OCI-LY7 (cell line): ENCODE results near the gene CUBN. TPM values are rescaled to one million over a fixed set of nuclear protein-coding genes. Genes with fewer than 3 reads are reported as not detected.

Source experiments
- BruUV-seq: library from RNA; stranded (reverse); fragments of 400-500 nt; replicated peaks from 2 replicates; lab custom pipeline; 2021; lab: Mats Ljungman, UMichigan
- CTCF ChIA-PET: fragments of 300-600 bp; sonication (Branson Sonifier 250); formaldehyde crosslinking; loops from one replicate; lab custom pipeline; 2022; ENCODE audit warnings: antibody characterized with exemption; ENCODE audit not compliant: unreplicated experiment; lab: Charles Lee
- POLR2A ChIA-PET: fragments of 300-600 bp; sonication (Branson Sonifier 250); formaldehyde crosslinking; loops from one replicate; lab custom pipeline; 2022; ENCODE audit warnings: antibody characterized with exemption; lab: Charles Lee
- DNase-seq: peaks from one replicate; pipeline ENCODE4 v3.0.0-alpha.2; 2015; ENCODE audit warnings: low spot score
- H2AFZ ChIP-seq: fragments of 200-600 bp; sonication (generic), shearing (Covaris generic); 2 replicates; pipeline ENCODE4 v1.6.1; 2014; ENCODE audit warnings: mild to moderate bottlenecking, antibody characterized with exemption, low read length, moderate library complexity
- H3K27ac ChIP-seq: fragments of 200-600 bp; sonication (generic); 2 replicates; pipeline ENCODE4 v1.5.1; 2014; ENCODE audit warnings: mixed run types, low read depth, mild to moderate bottlenecking, moderate library complexity, low read length, inconsistent platforms; ENCODE audit not compliant: poor library complexity, severe bottlenecking
- H3K36me3 ChIP-seq: fragments of 200-600 bp; sonication (generic); 2 replicates; pipeline ENCODE4 v1.6.1; 2014; ENCODE audit warnings: mild to moderate bottlenecking, antibody characterized with exemption, low read length, moderate library complexity, mixed read lengths; ENCODE audit not compliant: insufficient read depth
- H3K4me1 ChIP-seq: fragments of 200-600 bp; sonication (generic); 2 replicates; pipeline ENCODE4 v1.5.1; 2014; ENCODE audit warnings: mild to moderate bottlenecking, low read length; ENCODE audit not compliant: insufficient read depth, poor library complexity, severe bottlenecking
- H3K4me2 ChIP-seq: fragments of 200-600 bp; sonication (generic); 2 replicates; pipeline ENCODE4 v1.6.1; 2014; ENCODE audit warnings: mild to moderate bottlenecking, low read length
- H3K4me3 ChIP-seq: fragments of 200-600 bp; sonication (generic); 2 replicates; pipeline ENCODE4 v1.5.1; 2014; ENCODE audit warnings: mild to moderate bottlenecking, low read depth, low read length; ENCODE audit not compliant: poor library complexity, severe bottlenecking
- H3K79me2 ChIP-seq: fragments of 200-600 bp; sonication (generic); 2 replicates; pipeline ENCODE4 v1.6.1; 2016; ENCODE audit warnings: low read depth, mild to moderate bottlenecking, low read length, moderate library complexity, mixed read lengths; ENCODE audit not compliant: insufficient read depth
- H3K9me2 ChIP-seq: fragments of 200-600 bp; sonication (generic); 2 replicates; pipeline ENCODE4 v1.6.1; 2016; ENCODE audit warnings: mild to moderate bottlenecking, low read length, mixed read lengths; ENCODE audit not compliant: insufficient read depth
- H3K9me3 ChIP-seq: fragments of 200-600 bp; sonication (generic); 2 replicates; pipeline ENCODE4 v1.6.1; 2014; ENCODE audit warnings: mild to moderate bottlenecking, mixed run types, low read length, mixed read lengths
- H4K20me1 ChIP-seq: fragments of 200-600 bp; sonication (generic); 2 replicates; pipeline ENCODE4 v1.6.1; 2014; ENCODE audit warnings: mild to moderate bottlenecking, antibody characterized with exemption, low read length, moderate library complexity, mixed read lengths; ENCODE audit not compliant: insufficient read depth
- EZH2phosphoT487 ChIP-seq: fragments of 200-600 bp; sonication (generic); IDR thresholded peaks from 2 replicates; pipeline ENCODE4 v1.6.1; 2018; ENCODE audit warnings: low read depth, borderline replicate concordance, mild to moderate bottlenecking, mixed run types, antibody characterized with exemption, low read length, moderate library complexity, mixed read lengths
- intact Hi-C: fragments of 100-400 bp; cut with micrococcal nuclease; formaldehyde crosslinking; loops from one replicate; pipeline ENCODE4 v1.10.0; 2022; ENCODE audit not compliant: unreplicated experiment
- total RNA-seq, 2 experiments: library from RNA; depleted of rRNA in 1 of 2; stranded (reverse); fragments of >200 nt in 1 of 2; shearing (Covaris generic) in 1 of 2; gene quantifications; 2 replicates each; pipeline ENCODE4 v1.2.3, GENCODE V29; 2014 to 2022
- TF ChIP-seq, protein P1 (sequence below): fragments of 200-600 bp; sonication (generic); conservative IDR thresholded peaks from 2 replicates; pipeline ENCODE4 v1.5.1; 2014; ENCODE audit warnings: mild to moderate bottlenecking, antibody characterized with exemption, low read length, moderate library complexity, mixed read lengths

Gene CUBN
- total RNA-seq, 2 experiments from 2014 or later: 0.13 to 0.25 TPM

- no peaks in the 10 kb centered on the region for H4K20me1 ChIP-seq
- H3K4me2 ChIP-seq: no peak overlapping the region
- ChIA-PET POLR2A (no interaction called here), CTCF (no interaction called here)
- no peaks in the 10 kb centered on the region for H3K4me1 ChIP-seq
- H3K36me3 ChIP-seq: no peaks in the 10 kb centered on the region
- DNase-seq: no peak
- H3K27ac ChIP-seq: no peak overlapping the region
- BruUV-seq: no TSS peak
- TF ChIP-seq EZH2phosphoT487: no peak
- TF ChIP-seq, protein P1, sequence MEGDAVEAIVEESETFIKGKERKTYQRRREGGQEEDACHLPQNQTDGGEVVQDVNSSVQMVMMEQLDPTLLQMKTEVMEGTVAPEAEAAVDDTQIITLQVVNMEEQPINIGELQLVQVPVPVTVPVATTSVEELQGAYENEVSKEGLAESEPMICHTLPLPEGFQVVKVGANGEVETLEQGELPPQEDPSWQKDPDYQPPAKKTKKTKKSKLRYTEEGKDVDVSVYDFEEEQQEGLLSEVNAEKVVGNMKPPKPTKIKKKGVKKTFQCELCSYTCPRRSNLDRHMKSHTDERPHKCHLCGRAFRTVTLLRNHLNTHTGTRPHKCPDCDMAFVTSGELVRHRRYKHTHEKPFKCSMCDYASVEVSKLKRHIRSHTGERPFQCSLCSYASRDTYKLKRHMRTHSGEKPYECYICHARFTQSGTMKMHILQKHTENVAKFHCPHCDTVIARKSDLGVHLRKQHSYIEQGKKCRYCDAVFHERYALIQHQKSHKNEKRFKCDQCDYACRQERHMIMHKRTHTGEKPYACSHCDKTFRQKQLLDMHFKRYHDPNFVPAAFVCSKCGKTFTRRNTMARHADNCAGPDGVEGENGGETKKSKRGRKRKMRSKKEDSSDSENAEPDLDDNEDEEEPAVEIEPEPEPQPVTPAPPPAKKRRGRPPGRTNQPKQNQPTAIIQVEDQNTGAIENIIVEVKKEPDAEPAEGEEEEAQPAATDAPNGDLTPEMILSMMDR: no peak
- no peaks in the 10 kb centered on the region for H3K9me3 ChIP-seq
- no peak overlapping the region for H2AFZ ChIP-seq
- H3K4me3 ChIP-seq: no peak overlapping the region
- no peaks in the 10 kb centered on the region for H3K79me2 ChIP-seq
- intact Hi-C loops: no loop called here
- H3K9me2 ChIP-seq: no peaks in the 10 kb centered on the region
Measured at GRCh38 chr10:17140386-17140761, 10.8 kb upstream of the CUBN start.

DNA sequence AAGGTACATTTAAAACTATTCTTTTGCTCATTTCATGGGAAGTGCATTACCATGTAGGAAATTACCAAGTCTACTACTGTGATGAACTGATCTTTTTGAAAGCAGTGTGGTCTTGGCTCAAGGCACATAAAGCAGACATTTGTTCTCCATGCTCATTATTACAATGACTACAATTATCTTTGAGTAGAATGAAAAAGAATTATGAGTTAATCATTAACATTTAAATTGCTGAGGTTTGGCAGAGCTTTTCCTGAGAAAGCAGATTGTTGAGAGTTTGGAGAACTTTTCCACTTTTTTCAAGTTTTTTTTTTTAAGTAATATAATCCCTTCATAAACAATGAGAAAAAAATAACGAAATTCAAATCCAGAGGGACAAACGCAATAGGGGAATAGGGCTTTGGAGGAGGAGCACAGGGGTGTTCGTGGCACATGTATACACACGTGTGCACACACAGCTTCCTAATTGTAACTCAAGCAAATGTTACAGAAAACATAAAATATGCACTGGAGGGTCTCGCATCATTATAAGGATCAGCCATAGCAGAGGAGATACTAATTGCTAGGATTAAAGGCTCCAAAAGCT lies 8.9 kb upstream of the CUBN start:
- intact Hi-C loops: no loop called here
- Histone ChIP-seq H3K9me2 (no peaks in the 10 kb centered on the region), H3K4me3 (no peak overlapping the region), H3K9me3 (no peaks in the 10 kb centered on the region), H4K20me1 (no peaks in the 10 kb centered on the region), H3K4me2 (no peak overlapping the region), H3K27ac (no peak overlapping the region), H3K36me3 (no peaks in the 10 kb centered on the region), H3K4me1 (no peaks in the 10 kb centered on the region), H2AFZ (no peak overlapping the region), H3K79me2 (no peaks in the 10 kb centered on the region)
- no TSS peak for BruUV-seq
- DNase-seq: no peak
- TF ChIP-seq EZH2phosphoT487: no peak
- TF ChIP-seq, protein P1: no peak
- CTCF ChIA-PET: no interaction called here
- POLR2A ChIA-PET: interaction anchor here (0.6 kb wide), 1 partner anchor 1171 kb away, joined by 3 read pairs; no protein-coding TSS in a partner anchor

DNA sequence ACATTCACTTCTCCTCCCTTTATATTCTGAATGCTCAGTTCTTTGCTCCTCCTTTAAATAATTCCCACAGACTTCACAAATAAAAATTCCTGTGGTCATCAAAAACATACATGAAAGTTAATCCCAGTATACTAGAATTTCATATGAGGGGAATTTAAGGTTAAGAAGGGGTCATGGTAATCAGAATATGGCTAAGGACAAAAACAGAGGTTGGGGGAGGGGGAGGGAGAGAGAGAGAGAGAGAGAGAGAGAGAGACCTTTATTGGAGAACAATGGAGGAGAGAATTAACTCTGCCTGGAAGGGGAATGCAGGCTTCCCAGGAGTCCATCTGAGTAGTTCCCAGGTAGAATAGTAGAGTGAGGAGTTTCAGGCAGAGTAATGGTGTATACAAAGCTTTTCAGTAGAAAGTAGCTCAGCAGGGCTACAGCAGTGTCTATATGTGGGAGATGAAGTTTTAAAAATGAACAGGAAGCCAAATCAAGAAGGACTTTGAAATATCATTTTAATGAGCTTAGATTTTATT lies 5.2 kb upstream of the CUBN start:
- Histone ChIP-seq H3K4me3 (no peak overlapping the region), H4K20me1 (no peaks in the 10 kb centered on the region)
- BruUV-seq: no TSS peak

More for the DNA sequence above, 5.2 kb upstream of the CUBN start:
- H3K79me2 ChIP-seq: no peaks in the 10 kb centered on the region
- ChIA-PET CTCF (interaction anchor here (1.1 kb wide), 1 partner anchor 32 kb away, joined by 3 read pairs; no protein-coding TSS in a partner anchor), POLR2A (interaction anchor here (0.6 kb wide), 1 partner anchor 218 kb away, joined by 3 read pairs; no protein-coding TSS in a partner anchor)
- H3K4me2 ChIP-seq: no peak overlapping the region
- H3K9me2 ChIP-seq: no peaks in the 10 kb centered on the region
- DNase-seq: no peak
- no peaks in the 10 kb centered on the region for H3K9me3 ChIP-seq
- TF ChIP-seq, protein P1: no peak
- no peak for TF ChIP-seq EZH2phosphoT487
- no peaks in the 10 kb centered on the region for H3K36me3 ChIP-seq
- H2AFZ ChIP-seq: no peak overlapping the region
- no peaks in the 10 kb centered on the region for H3K4me1 ChIP-seq
- H3K27ac ChIP-seq: no peak overlapping the region
- intact Hi-C loops: no loop called here
